ENCODE measurements around the gene TEX50. TPM values are rescaled to one million over a fixed set of nuclear protein-coding genes. Genes with fewer than 3 reads are reported as not detected.

The TEX50 gene
- total RNA-seq, 1 experiment from 2014 or later = not detected

GRCh38 chr1:173601588-173601987 lies 33.5 kb upstream of the TEX50 start:
- no peaks in the 10 kb centered on the region for H3K23me2 ChIP-seq (ENCODE audit: insufficient read length, low read depth, low read length, poor library complexity, severe bottlenecking)
- H3K56ac ChIP-seq (ENCODE audit: insufficient read length, low read depth, low read length) = no peak overlapping the region
- Mint-ChIP-seq H3K27me3 (ENCODE audit: low read depth) (no peaks in the 10 kb centered on the region), H3K27ac (no peak overlapping the region), H3K4me1 (no peaks in the 10 kb centered on the region), H3K36me3 (ENCODE audit: insufficient read depth in 1 of 3, low read depth in 3 of 3) (no peaks in the 10 kb centered on the region), H3K9me3 (no peaks in the 10 kb centered on the region), H3K4me3 (no peak overlapping the region)
- H2BK15ac ChIP-seq (ENCODE audit: low read depth, low read length) = no peak overlapping the region
- no peak overlapping the region for H2BK120ac ChIP-seq (ENCODE audit: low read depth, low read length, poor library complexity, severe bottlenecking)
- H4K5ac ChIP-seq (ENCODE audit: insufficient read length, low read depth, low read length) = no peak overlapping the region
- H4K91ac ChIP-seq (ENCODE audit: insufficient read length, low read depth, low read length) = no peak overlapping the region
- H3K27ac ChIP-seq (ENCODE audit: insufficient read length, low read depth, low read length) = no peak overlapping the region
- H3K79me1 ChIP-seq (ENCODE audit: insufficient read depth, low read depth, low read length, poor library complexity, severe bottlenecking) = no peaks in the 10 kb centered on the region
- no peaks in the 10 kb centered on the region for H3K27me3 ChIP-seq (ENCODE audit: insufficient read depth, low read length)
- H2AFZ ChIP-seq (ENCODE audit: low read length) = no peak overlapping the region
- no peak overlapping the region for H3K23ac ChIP-seq (ENCODE audit: insufficient read length, low read depth, low read length)
- no peak overlapping the region for H3K9ac ChIP-seq (ENCODE audit: extremely low read depth, insufficient read length, low read length)
- no peak for DNase-seq
- no peak overlapping the region for H3K18ac ChIP-seq (ENCODE audit: insufficient read length, low read depth, low read length)
- no peak for TF ChIP-seq CTCF (conservative IDR thresholded peaks at IDR 0.05)
- no peak overlapping the region for H2BK20ac ChIP-seq (ENCODE audit: low read depth, low read length, poor library complexity, severe bottlenecking)
- no peak overlapping the region for H3T11ph ChIP-seq (ENCODE audit: low read length)
- H2AK5ac ChIP-seq (ENCODE audit: insufficient read length, low read length) = no peak overlapping the region
- no peak overlapping the region for H3K14ac ChIP-seq (ENCODE audit: insufficient read depth, low read length)
- H4K20me1 ChIP-seq (ENCODE audit: control insufficient read depth, insufficient read depth, insufficient read length) = no peaks in the 10 kb centered on the region
- H4K8ac ChIP-seq (replicated peaks; ENCODE audit: insufficient read length, low read depth, low read length) = no peak overlapping the region
- no peaks in the 10 kb centered on the region for H3K4me1 ChIP-seq (ENCODE audit: insufficient read depth, low read length)
- no peak overlapping the region for H3K4me2 ChIP-seq (ENCODE audit: insufficient read depth, insufficient read length, low read length)
- no peaks in the 10 kb centered on the region for H3K79me2 ChIP-seq (ENCODE audit: insufficient read depth, low read length)
- no peak overlapping the region for H2BK5ac ChIP-seq (ENCODE audit: insufficient read length, low read length)
- no peak overlapping the region for H3K4ac ChIP-seq (ENCODE audit: low read depth, low read length)
- no CpG with 5 or more reads among the region's 2 CpGs for WGBS (ENCODE audit: extremely low coverage, insufficient read length, low lambda C conversion rate)
- H2BK12ac ChIP-seq (ENCODE audit: insufficient read length, low read depth, low read length) = no peak overlapping the region
- no peaks in the 10 kb centered on the region for H3K9me3 ChIP-seq (ENCODE audit: control insufficient read depth, low read depth, low read length)
